ENCODE results near the gene PRDX6.
"Not testable (repeated sequence)": the region's sequence is repeated elsewhere in the genome, so short reads cannot be mapped to it uniquely, and the experiment has no call there.

The PRDX6 gene

DNA sequence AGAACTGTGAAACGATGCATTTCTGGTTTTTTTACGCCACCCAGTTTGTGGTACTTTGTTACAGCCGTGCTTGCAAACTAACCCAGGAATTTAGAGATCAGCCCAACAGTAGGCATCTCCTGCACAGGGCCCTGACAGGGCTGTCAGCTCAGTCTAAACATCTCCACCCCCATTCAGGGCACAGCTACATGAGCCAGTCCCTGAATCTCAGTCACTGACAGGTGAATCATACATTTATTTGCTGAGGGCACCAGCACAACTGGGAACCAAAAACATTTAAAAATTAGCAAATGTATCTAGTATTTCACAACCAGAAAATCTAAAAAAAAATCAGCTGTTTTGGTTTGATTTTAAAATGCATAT lies 30.7 kb downstream of the PRDX6 start:
- H3K4me3 ChIP-seq (ENCODE audit: low read depth, low read length): no peak overlapping the region
- TF ChIP-seq, protein P1, sequence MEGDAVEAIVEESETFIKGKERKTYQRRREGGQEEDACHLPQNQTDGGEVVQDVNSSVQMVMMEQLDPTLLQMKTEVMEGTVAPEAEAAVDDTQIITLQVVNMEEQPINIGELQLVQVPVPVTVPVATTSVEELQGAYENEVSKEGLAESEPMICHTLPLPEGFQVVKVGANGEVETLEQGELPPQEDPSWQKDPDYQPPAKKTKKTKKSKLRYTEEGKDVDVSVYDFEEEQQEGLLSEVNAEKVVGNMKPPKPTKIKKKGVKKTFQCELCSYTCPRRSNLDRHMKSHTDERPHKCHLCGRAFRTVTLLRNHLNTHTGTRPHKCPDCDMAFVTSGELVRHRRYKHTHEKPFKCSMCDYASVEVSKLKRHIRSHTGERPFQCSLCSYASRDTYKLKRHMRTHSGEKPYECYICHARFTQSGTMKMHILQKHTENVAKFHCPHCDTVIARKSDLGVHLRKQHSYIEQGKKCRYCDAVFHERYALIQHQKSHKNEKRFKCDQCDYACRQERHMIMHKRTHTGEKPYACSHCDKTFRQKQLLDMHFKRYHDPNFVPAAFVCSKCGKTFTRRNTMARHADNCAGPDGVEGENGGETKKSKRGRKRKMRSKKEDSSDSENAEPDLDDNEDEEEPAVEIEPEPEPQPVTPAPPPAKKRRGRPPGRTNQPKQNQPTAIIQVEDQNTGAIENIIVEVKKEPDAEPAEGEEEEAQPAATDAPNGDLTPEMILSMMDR (IDR thresholded peaks at IDR 0.05; ENCODE audit: borderline replicate concordance, insufficient read depth, low read depth, low read length): no peak

DNA sequence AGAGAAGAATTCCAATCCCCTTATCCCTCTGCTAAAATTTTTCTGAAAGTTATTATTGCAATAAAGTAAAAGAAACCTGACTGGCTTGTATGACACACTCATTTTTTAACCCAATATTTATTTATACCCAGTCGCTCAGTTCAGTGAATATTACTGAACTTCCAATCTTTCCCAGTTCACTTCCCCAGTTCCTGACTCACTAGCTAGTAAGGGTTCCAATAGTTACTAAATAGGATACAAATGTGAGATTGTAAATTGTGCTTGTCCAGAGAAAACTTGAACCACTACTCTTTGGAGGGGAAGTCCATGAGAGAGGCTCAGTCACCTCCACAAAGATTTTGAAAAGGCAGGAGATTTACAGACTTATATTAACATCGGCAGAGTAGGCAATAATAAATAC lies 31.4 kb downstream of the PRDX6 start:
- TF ChIP-seq, protein P1 (IDR thresholded peaks at IDR 0.05; ENCODE audit: borderline replicate concordance, insufficient read depth, low read depth, low read length): no peak
- no peak overlapping the region for H3K4me3 ChIP-seq (ENCODE audit: low read depth, low read length)

DNA sequence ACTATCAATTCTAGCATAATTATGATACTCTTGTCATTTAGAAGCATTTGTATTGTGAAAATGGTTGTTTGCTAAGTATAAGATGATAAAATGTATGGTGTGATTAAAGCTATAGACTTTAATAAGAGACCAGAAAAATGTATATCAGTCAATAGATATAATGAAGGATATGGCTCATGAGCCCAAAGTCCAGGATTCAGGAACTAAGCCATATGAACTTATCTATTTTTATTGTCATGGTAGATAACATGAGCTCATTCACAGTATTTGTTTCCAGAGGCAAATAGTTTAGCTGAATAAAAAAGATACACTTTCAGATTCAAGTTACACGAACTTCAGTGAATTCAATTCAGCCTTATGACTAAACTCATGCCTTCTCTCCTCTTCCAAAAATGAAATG lies 32.7 kb downstream of the PRDX6 start:
- TF ChIP-seq, protein P1 (IDR thresholded peaks at IDR 0.05; ENCODE audit: borderline replicate concordance, insufficient read depth, low read depth, low read length): no peak
- no peak overlapping the region for H3K4me3 ChIP-seq (ENCODE audit: low read depth, low read length)

DNA sequence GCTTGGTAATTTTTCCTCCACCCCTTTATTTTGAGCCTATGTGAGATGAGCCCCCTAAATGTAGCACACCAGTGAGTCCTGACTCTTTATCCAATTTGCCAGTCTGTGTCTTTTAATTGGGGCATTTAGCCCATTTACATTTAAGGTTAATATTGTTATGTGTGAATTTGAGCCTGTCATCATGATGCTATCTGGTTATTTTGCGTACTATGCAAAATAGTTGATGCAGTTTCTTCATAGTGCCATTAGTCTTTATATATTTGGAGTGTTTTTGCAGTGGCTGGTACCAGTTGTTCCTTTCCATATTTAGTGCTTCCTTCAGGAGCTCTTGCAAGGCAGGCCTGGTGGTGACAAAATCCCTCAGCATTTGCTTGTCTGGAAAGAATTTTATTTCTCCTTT lies 37.4 kb downstream of the PRDX6 start:
- not testable (repeated sequence) for H3K4me3 ChIP-seq (ENCODE audit: low read depth, low read length)

GRCh38 chr1:173520799-173521198 lies 43.7 kb downstream of the PRDX6 start:
- TF ChIP-seq, protein P1 (IDR thresholded peaks at IDR 0.05; ENCODE audit: borderline replicate concordance, insufficient read depth, low read depth, low read length): no peak
- no peak overlapping the region for H3K4me3 ChIP-seq (ENCODE audit: low read depth, low read length)

- TF ChIP-seq, protein P1 (IDR thresholded peaks at IDR 0.05; ENCODE audit: borderline replicate concordance, insufficient read depth, low read depth, low read length): no peak
- H3K4me3 ChIP-seq (ENCODE audit: low read depth, low read length): no peak overlapping the region
Measured at GRCh38 chr1:173523329-173523728, 46.2 kb downstream of the PRDX6 start.

GRCh38 chr1:173525926-173526325 lies 48.8 kb downstream of the PRDX6 start:
- TF ChIP-seq, protein P1 (IDR thresholded peaks at IDR 0.05; ENCODE audit: borderline replicate concordance, insufficient read depth, low read depth, low read length): no peak
- H3K4me3 ChIP-seq (ENCODE audit: low read depth, low read length): no peak overlapping the region
